GM13976 (cell line): ENCODE results near the gene PDLIM4.

ENCODE experiments used
- DNase-seq: peaks from one replicate; pipeline ENCODE4 v3.0.0; 2012; ENCODE audit warnings: low spot score
- CTCF ChIP-seq: IDR thresholded peaks from 2 replicates; pipeline ENCODE4 v1.5.1; 2012; ENCODE audit warnings: borderline replicate concordance, mild to moderate bottlenecking; ENCODE audit not compliant: insufficient read depth; ENCODE audit errors: extremely low read depth, missing control alignments, control extremely low read depth
- in situ Hi-C: fragments of 300-500 bp; cut with MboI; formaldehyde crosslinking; loops from one replicate; pipeline ENCODE4 v1.12.0; 2022; ENCODE audit warnings: low sequenced_read_pairs, mixed read lengths, inconsistent platforms; ENCODE audit not compliant: unreplicated experiment

The PDLIM4 gene

GRCh38 chr5:132257131-132258101 lies at the start of gene PDLIM4:
PDLIM4 (plus strand) TSS chr5:132257696; CDS start chr5:132257735, 39 bp downstream.
- in situ Hi-C loops: no loop called here
- TF ChIP-seq CTCF: no peak
- peak; percentile 21 for DNase-seq

GRCh38 chr5:132207778-132208177 lies 49.7 kb upstream of the PDLIM4 start:
- TF ChIP-seq CTCF: no peak
- in situ Hi-C loops: no loop called here
- no peak for DNase-seq

- no peak for TF ChIP-seq CTCF
- DNase-seq: no peak
- in situ Hi-C loops: no loop called here
Observed at GRCh38 chr5:132209131-132209530, 48.4 kb upstream of the PDLIM4 start.

- DNase-seq: no peak
- TF ChIP-seq CTCF: no peak
- in situ Hi-C loops: no loop called here
Observed at GRCh38 chr5:132209901-132210545, 47.5 kb upstream of the PDLIM4 start.

- in situ Hi-C loops: no loop called here
- no peak for DNase-seq
- TF ChIP-seq CTCF: no peak
Observed at GRCh38 chr5:132210944-132211343, 46.6 kb upstream of the PDLIM4 start.

- in situ Hi-C loops: no loop called here
- no peak for TF ChIP-seq CTCF
Observed at GRCh38 chr5:132211787-132212186, 45.7 kb upstream of the PDLIM4 start.

More at GRCh38 chr5:132211787-132212186, 45.7 kb upstream of the PDLIM4 start:
- no peak for DNase-seq
